HG03135 (cell line): ENCODE data around the gene QPCT.
"Not testable (repeated sequence)": the region's sequence is repeated elsewhere in the genome, so short reads cannot be mapped to it uniquely, and the experiment has no call there.

ENCODE experiments used
- ATAC-seq: cut with Tn5 transposase; IDR thresholded peaks from one replicate; pipeline ENCODE4 v1.9.1; 2021; ENCODE audit warnings: mild to moderate bottlenecking, moderate library complexity; ENCODE audit not compliant: unreplicated experiment

The QPCT gene

GRCh38 chr2:37344453-37345361, at the start of gene QPCT:
QPCT (plus strand) TSS chr2:37344630; CDS start chr2:37344732, 102 bp downstream.
- ATAC-seq, result no peak

GRCh38 chr2:37294858-37295257, 49.6 kb upstream of the QPCT start:
- ATAC-seq, result not testable (repeated sequence)

DNA sequence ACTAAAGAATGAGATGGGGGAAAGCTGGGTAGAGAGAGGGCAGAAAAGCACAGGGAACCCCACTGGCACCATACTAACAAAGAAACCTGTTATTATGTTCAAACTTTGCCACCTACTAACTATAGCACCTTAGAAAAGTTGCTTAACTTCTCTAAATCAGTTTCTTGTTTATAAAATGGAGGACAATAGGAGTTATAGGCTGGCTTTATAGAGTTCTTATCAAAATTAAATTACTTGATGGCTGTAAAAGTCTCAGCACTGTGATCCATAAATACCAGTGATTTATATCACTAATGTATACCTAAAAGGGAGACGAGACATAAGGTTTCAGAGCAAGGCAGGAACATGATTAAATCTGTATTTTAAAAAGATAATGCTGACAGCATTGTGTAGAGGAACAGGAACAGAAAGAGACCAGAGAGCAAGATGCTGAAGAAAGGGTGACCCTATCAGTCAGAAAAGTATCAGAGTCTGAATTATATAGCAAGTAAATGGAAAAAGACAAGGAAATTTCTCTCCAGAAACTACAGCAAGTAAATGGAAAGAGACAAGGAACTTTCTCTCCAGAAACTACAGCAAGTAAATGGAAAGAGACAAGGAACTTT, 48.9 kb upstream of the QPCT start:
- no peak for ATAC-seq

- ATAC-seq, result no peak
These were observed 46.8 kb upstream of the QPCT start for GRCh38 chr2:37297632-37298031.

DNA sequence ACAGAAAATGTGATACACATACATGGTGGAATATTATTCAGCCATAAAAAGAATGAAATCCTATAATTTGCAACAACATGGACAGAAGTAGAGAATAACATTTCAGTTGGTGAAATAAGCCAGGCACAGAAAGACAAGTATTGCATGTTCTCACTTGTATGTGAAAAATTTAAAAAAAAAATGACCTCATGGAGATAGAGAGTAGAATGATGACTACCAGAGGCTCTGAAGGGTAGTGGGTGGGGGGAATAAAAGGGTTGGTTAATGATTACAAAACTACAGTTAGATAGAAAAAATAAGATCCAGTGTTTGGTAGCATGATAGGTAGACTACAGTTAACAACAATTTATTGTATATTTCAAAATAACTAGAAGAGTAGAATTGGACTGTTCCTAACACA, 44.3 kb upstream of the QPCT start:
- no peak for ATAC-seq

DNA sequence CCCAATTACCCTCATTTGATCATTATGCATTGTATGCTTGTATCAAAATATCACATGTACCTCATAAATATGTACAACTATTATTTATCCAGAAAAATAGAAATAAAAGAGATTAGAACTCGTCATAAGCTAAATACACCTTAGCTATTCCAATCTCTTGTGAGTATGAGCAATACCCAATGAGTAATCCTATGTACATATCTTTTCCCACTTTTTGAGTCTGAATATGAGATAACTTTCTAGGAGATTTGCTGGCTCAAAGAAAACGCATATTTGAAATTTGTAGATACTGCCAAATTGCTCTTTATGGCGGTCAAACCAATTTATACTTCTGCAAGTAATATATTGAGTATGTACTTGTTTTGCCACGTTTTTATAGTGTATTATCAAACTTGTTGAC, 43.9 kb upstream of the QPCT start:
- no peak for ATAC-seq

DNA sequence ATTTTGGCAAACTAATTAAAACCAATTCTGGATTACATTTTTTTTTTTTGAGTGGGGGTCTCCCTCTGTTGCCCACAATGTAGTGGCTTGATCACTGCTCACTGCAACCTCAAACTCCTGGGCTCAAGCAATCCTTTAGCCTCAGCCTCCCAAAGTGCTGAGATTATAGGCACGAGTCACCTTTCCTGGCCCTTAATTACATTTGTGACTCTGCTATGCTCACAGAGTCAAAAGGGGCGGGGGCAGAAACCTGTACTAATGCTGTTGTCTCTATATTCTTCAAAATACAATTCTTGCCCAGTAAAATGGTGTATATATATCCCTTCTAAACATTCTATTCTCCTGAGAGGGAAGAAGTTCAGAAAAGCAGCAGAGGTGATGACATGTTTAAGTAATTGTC, 43.0 kb upstream of the QPCT start:
- no peak for ATAC-seq

DNA sequence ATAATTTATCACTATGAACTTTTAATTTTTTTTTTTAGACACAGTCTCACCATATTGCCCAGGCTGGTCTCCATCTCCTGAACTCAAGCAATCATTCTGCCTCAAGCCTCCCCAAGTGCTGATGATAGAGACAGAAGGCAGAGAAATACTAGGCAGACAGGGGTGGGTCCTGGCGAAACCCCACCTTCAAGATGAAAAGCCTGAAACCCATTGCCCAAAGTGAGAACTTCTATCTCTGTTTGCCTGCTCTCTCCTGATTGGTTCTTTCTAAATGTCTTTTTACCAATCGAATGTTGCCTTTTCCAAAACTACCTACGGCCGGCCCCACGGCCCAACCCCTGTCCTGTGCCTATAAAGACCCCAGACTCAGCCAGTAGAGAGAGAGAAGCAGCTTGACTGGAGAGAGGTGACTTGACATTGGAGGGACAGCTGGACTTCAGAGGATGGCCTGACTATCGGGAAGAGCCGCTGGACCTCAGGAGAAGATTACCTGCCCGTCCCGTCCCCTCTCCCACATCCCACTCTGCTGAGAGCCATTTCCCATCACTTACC, 41.7 kb upstream of the QPCT start:
- no peak for ATAC-seq

GRCh38 chr2:37306024-37306423, 38.4 kb upstream of the QPCT start:
- ATAC-seq, result no peak

DNA sequence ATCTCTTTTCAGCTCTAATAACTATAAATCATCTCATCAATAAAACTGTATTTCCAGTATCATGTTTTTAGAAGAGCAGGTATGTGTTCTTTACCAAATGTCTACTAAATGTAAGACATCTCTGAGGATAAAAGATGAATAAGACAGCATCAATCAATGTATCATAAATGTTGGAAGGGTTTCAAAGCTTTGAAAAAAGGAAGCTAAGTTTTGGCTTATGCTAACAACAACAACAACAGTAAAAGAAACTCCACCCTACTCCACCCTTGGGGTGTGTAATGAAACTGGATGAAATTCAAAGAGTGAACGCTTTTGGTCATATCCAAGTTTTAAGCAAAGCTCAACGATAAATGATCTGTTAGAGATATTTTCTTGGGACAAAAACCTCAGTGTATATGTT, 36.9 kb upstream of the QPCT start:
- no peak for ATAC-seq

- ATAC-seq, result no peak
These were observed 29.1 kb upstream of the QPCT start for GRCh38 chr2:37315364-37315763.

GRCh38 chr2:37316181-37316580, 28.2 kb upstream of the QPCT start:
- ATAC-seq, result no peak

- ATAC-seq, result no peak
These were observed 26.7 kb upstream of the QPCT start for GRCh38 chr2:37317746-37318145.

DNA sequence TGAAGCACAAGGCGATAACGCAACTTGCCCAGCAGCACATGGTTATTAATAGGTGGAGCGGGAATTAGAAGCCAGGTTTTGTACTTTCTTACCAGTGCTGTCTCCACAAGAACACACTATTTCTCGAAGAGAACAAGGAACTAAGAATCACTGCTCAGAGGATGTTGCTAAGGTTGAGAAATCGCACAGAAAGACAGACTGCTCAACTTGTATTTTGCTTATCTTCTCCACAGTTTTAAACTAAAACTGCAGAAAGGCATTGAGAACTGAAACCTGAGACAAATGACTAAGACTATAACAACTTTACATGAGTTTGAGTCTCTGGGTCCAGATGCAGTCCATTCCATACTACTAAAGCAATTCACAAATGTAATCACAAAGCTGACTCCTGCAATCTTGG, 26.0 kb upstream of the QPCT start:
- ATAC-seq, result peak; percentile 61

DNA sequence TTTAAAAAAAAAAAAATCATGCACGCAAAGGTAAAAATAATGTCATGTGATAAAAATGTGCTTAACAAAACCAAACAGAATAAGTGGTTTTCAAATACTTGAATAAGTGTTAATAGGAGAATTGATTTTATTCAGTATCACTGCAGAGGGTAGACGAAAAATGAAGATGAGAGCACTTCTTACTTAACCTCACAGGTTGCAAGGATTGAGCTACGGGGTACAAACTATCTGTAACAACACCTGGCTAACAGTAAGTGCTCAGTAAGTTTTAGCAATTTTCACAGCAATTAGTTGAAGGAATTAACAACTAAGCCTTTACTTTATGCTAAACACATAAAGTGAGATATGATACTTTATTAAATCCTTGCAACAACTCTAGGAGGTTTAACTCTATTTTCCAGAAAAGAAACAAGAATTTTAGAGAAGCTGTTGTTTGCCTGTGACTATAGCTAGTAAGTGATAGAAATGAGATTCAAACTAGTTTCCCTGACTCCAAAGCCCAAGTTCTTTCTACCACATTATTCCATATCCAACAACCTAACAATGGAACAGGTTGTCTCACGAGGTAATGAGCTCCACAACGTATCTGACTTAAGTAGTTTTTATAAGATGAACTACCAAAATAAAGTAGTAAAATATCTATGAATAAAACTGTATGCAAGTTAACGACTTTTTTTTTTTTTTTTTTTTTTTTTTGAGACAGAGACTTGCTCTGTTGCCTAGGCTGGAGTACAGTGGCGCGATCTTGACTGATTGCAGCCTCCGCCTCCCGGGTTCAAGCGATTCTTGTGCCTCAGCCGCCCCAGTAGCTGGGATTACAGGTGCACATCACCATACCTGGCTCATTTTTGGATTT, 24.4 kb upstream of the QPCT start:
- ATAC-seq, result no peak

- ATAC-seq, result no peak
These were observed 23.3 kb upstream of the QPCT start for GRCh38 chr2:37321029-37321682.

DNA sequence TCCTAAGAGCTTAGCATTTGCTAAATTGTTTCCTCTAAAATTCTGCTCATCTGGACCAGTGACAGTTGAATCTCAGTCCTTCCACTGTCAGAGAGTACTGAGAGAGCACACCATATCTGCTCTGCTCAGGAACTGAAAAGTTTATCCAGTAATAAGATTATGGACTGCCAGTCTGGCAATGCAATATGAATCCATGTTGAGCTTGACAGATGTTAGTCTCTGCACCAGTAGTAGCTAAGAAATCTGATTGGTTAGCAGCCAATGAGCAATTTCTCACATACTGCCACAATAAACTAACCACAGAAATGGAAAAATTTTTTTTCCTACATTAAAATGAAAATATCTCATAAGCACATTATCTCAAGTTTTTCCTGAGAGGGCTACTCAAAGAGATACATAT, 22.1 kb upstream of the QPCT start:
- ATAC-seq, result no peak

- no peak for ATAC-seq
These were observed 21.2 kb upstream of the QPCT start for GRCh38 chr2:37323176-37323780.

- peak; percentile 10 for ATAC-seq
These were observed 20.5 kb upstream of the QPCT start for GRCh38 chr2:37323781-37324535.

DNA sequence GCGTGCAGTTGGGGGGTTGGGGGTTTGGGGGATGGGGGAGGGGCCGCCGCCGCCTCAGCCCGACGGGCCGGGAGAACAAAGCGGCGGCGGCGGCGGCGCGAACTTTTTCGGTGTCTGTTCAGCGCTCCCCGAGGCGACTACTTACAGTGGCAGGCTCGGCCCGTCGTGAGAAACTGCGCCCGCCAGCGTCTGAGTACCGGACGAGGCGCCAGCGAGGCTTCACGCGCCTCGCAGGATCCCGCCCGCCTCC, 20.0 kb upstream of the QPCT start:
- ATAC-seq, result no peak
